ENCODE measurements around the gene CDK12. TPM values are rescaled to one million over a fixed set of nuclear protein-coding genes. Genes with fewer than 3 reads are reported as not detected.

Gene CDK12
- polyA plus RNA-seq, 1 of the 3 experiments (the other 2 are of a cell fraction), result 11.6 TPM

GRCh38 chr17:39581071-39581758 lies 119.9 kb downstream of the CDK12 start (continued):
- TF ChIP-seq MEF2A (IDR thresholded peaks at IDR 0.05; ENCODE audit: borderline replicate concordance, low read depth) (no peak), MAX (IDR thresholded peaks at IDR 0.05; ENCODE audit: low read depth) (no peak), MXI1 (IDR thresholded peaks at IDR 0.05; ENCODE audit: low read depth, low read length) (no peak)

DNA sequence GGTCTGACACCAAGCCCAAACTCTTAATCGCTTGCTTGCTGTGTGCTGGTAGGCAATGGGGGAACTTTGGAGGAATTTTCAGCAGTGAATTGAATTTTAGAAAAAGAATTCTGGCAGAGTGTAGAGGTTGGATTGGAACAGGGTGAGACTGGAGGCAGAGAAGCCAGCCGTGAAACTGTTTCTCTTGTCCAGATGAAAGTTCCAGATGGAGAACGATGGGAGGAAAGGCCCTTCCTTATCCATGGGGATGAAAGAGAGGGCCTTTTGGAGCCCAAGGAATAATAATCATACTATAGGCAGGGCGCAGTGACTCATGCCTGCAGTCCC lies 120.4 kb downstream of the CDK12 start:
- POLR2A ChIA-PET, result no interaction called here
- H3K79me2 ChIP-seq (ENCODE audit: insufficient read depth), result no peaks in the 10 kb centered on the region
- H3K4me1 ChIP-seq (ENCODE audit: control insufficient read depth in 1 of 2, insufficient read depth in 2 of 2, low read depth in 1 of 2, low read length in 1 of 2), result no peaks in the 10 kb centered on the region
- WGBS (ENCODE audit: low lambda C conversion rate), result 80% methylated on average over 3 of the region's 4 CpGs
- H3F3A ChIP-seq (replicated peaks; ENCODE audit: insufficient read depth), result no peaks in the 10 kb centered on the region
- CTCF ChIA-PET, result interaction anchor here (1.8 to 6.6 kb wide), 2 partner anchors 34 to 40 kb away, joined by 8 to 64 read pairs; no protein-coding TSS in a partner anchor
- no peak overlapping the region for H3K9ac ChIP-seq
- H2AFZ ChIP-seq (ENCODE audit: low read depth), result no peak overlapping the region
- TF ChIP-seq TCF12 (IDR thresholded peaks at IDR 0.05) (no peak), RXRA (IDR thresholded peaks at IDR 0.05; ENCODE audit: borderline replicate concordance, low read depth) (no peak)
- TF ChIP-seq, protein P1, sequence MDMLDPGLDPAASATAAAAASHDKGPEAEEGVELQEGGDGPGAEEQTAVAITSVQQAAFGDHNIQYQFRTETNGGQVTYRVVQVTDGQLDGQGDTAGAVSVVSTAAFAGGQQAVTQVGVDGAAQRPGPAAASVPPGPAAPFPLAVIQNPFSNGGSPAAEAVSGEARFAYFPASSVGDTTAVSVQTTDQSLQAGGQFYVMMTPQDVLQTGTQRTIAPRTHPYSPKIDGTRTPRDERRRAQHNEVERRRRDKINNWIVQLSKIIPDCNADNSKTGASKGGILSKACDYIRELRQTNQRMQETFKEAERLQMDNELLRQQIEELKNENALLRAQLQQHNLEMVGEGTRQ (IDR thresholded peaks at IDR 0.05; ENCODE audit: borderline replicate concordance, low read depth, low read length), result no peak
- no peaks in the 10 kb centered on the region for H3K9me2 ChIP-seq
- no peak overlapping the region for H3K4me3 ChIP-seq (ENCODE audit: low read depth in 2 of 2, low read length in 1 of 2)
- no peaks in the 10 kb centered on the region for H3K9me3 ChIP-seq
- no peaks in the 10 kb centered on the region for H3K36me3 ChIP-seq (replicated peaks in 1 of 2; ENCODE audit: control insufficient read depth in 1 of 2, insufficient read depth in 2 of 2, low read length in 1 of 2)
- no peaks in the 10 kb centered on the region for H3K27me3 ChIP-seq (ENCODE audit: insufficient read depth)
- H3K27ac ChIP-seq (ENCODE audit: low read depth in 2 of 2, low read length in 1 of 2), result no peak overlapping the region
- H4K20me1 ChIP-seq (ENCODE audit: insufficient read depth), result no peaks in the 10 kb centered on the region
- DNase-seq, result no peak
- H3K4me2 ChIP-seq, result no peak overlapping the region

GRCh38 chr17:39582658-39583057 lies 121.4 kb downstream of the CDK12 start:
- Histone ChIP-seq H3K9me3 (no peaks in the 10 kb centered on the region), H4K20me1 (ENCODE audit: insufficient read depth) (no peaks in the 10 kb centered on the region), H3K9ac (no peak overlapping the region), H3K9me2 (no peaks in the 10 kb centered on the region), H3K79me2 (ENCODE audit: insufficient read depth) (no peaks in the 10 kb centered on the region), H2AFZ (ENCODE audit: low read depth) (no peak overlapping the region), H3K36me3 (replicated peaks in 1 of 2; ENCODE audit: control insufficient read depth in 1 of 2, insufficient read depth in 2 of 2, low read length in 1 of 2) (no peaks in the 10 kb centered on the region), H3K4me1 (ENCODE audit: control insufficient read depth in 1 of 2, insufficient read depth in 2 of 2, low read depth in 1 of 2, low read length in 1 of 2) (no peaks in the 10 kb centered on the region), H3K27me3 (ENCODE audit: insufficient read depth) (no peaks in the 10 kb centered on the region), H3K4me2 (no peak overlapping the region), H3K4me3 (ENCODE audit: low read depth in 2 of 2, low read length in 1 of 2) (no peak overlapping the region), H3F3A (replicated peaks; ENCODE audit: insufficient read depth) (no peaks in the 10 kb centered on the region), H3K27ac (ENCODE audit: low read depth in 2 of 2, low read length in 1 of 2) (no peak overlapping the region)
- ChIA-PET CTCF (interaction anchor here (0.6 to 5.6 kb wide), 3 partner anchors 35 to 66 kb away, joined by 5 to 25 read pairs (median 8); no protein-coding TSS in a partner anchor), POLR2A (no interaction called here)
- DNase-seq, result no peak
- no peak for TF ChIP-seq FOSL2 (IDR thresholded peaks at IDR 0.05; ENCODE audit: borderline replicate concordance, low read depth)
- TF ChIP-seq, protein P2, sequence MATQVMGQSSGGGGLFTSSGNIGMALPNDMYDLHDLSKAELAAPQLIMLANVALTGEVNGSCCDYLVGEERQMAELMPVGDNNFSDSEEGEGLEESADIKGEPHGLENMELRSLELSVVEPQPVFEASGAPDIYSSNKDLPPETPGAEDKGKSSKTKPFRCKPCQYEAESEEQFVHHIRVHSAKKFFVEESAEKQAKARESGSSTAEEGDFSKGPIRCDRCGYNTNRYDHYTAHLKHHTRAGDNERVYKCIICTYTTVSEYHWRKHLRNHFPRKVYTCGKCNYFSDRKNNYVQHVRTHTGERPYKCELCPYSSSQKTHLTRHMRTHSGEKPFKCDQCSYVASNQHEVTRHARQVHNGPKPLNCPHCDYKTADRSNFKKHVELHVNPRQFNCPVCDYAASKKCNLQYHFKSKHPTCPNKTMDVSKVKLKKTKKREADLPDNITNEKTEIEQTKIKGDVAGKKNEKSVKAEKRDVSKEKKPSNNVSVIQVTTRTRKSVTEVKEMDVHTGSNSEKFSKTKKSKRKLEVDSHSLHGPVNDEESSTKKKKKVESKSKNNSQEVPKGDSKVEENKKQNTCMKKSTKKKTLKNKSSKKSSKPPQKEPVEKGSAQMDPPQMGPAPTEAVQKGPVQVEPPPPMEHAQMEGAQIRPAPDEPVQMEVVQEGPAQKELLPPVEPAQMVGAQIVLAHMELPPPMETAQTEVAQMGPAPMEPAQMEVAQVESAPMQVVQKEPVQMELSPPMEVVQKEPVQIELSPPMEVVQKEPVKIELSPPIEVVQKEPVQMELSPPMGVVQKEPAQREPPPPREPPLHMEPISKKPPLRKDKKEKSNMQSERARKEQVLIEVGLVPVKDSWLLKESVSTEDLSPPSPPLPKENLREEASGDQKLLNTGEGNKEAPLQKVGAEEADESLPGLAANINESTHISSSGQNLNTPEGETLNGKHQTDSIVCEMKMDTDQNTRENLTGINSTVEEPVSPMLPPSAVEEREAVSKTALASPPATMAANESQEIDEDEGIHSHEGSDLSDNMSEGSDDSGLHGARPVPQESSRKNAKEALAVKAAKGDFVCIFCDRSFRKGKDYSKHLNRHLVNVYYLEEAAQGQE (IDR thresholded peaks at IDR 0.05; ENCODE audit: low read depth, low read length), result no peak
- TF ChIP-seq, protein P3, sequence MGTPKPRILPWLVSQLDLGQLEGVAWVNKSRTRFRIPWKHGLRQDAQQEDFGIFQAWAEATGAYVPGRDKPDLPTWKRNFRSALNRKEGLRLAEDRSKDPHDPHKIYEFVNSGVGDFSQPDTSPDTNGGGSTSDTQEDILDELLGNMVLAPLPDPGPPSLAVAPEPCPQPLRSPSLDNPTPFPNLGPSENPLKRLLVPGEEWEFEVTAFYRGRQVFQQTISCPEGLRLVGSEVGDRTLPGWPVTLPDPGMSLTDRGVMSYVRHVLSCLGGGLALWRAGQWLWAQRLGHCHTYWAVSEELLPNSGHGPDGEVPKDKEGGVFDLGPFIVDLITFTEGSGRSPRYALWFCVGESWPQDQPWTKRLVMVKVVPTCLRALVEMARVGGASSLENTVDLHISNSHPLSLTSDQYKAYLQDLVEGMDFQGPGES (IDR thresholded peaks at IDR 0.05; ENCODE audit: low read depth, low read length), result no peak
- no peak for TF ChIP-seq SMC3 (IDR thresholded peaks at IDR 0.05; ENCODE audit: low read depth, low read length)
- no peak for TF ChIP-seq CHD2 (IDR thresholded peaks at IDR 0.05; ENCODE audit: low read length, partially characterized antibody)
- no peak for TF ChIP-seq RFX5 (IDR thresholded peaks at IDR 0.05; ENCODE audit: low read length)
- no peak for TF ChIP-seq NRF1 (IDR thresholded peaks at IDR 0.05; ENCODE audit: low read depth, low read length)
- TF ChIP-seq TAF1 (IDR thresholded peaks at IDR 0.05; ENCODE audit: borderline replicate concordance, low read depth, low read length), result no peak
- no peak for TF ChIP-seq POLR2AphosphoS5 (IDR thresholded peaks at IDR 0.05; ENCODE audit: low read depth, low read length)
- TF ChIP-seq MAX (IDR thresholded peaks at IDR 0.05; ENCODE audit: low read depth), result no peak
- 8% methylated on average over 2 of the region's 2 CpGs for WGBS (ENCODE audit: low lambda C conversion rate)

Data from SK-N-SH (cell line).